Measurements from ENCODE around the gene TRIOBP.
A peak's percentile ranks its signal among the peaks of the same experiment; 100 is the strongest.

Gene TRIOBP

DNA sequence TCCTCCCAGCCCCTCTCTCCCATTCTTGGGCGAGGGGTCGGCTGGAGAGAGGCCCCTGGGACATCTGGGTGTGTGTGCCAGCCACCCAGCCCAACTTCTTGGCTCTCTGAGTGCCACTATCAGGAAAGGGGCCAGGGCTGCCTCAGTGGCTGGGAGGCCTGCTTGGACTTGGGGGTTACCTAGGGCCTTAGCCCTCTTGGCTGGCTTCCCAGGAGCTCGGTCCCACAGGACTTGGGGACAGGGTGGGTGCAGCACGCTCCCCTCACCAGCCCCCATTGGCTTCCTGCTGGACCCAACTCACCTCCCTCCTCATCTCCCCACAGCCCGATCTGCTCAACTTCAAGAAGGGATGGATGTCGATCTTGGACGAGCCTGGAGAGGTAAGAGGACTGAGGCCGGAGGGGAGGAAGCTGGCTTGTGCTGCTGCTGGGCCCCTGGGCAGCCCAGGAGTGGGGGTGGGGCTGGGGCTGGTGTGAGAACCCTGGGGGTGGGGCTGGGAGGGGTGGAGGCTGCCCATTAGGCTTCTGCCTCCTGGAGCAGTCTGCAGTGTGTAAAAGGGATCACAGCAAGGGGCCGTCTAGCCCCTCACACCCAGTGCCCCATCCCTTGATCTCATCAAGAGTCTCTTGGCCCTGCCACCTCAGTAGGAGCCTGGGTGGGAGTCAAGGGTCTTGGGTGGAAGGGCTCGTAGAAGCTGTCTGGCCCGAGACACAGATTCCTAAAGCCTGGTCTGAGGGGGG lies 54.8 kb downstream of the TRIOBP start:
- Mint-ChIP-seq H3K4me1 (peaks cover 46% of the 10 kb centered on the region), H3K4me3 (no peak overlapping the region)
- DNase-seq = no peak

GRCh38 chr22:37752189-37753087 lies 55.6 kb downstream of the TRIOBP start:
- no peak for DNase-seq
- H3K36me3 Mint-ChIP-seq (ENCODE audit: low read depth) = peaks cover 16% of the 10 kb centered on the region
- H3K4me3 Mint-ChIP-seq = no peak overlapping the region
- H3K27ac Mint-ChIP-seq = no peak overlapping the region
- H3K4me1 Mint-ChIP-seq = peaks cover 40% of the 10 kb centered on the region
- TF ChIP-seq, protein P1, sequence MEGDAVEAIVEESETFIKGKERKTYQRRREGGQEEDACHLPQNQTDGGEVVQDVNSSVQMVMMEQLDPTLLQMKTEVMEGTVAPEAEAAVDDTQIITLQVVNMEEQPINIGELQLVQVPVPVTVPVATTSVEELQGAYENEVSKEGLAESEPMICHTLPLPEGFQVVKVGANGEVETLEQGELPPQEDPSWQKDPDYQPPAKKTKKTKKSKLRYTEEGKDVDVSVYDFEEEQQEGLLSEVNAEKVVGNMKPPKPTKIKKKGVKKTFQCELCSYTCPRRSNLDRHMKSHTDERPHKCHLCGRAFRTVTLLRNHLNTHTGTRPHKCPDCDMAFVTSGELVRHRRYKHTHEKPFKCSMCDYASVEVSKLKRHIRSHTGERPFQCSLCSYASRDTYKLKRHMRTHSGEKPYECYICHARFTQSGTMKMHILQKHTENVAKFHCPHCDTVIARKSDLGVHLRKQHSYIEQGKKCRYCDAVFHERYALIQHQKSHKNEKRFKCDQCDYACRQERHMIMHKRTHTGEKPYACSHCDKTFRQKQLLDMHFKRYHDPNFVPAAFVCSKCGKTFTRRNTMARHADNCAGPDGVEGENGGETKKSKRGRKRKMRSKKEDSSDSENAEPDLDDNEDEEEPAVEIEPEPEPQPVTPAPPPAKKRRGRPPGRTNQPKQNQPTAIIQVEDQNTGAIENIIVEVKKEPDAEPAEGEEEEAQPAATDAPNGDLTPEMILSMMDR (IDR thresholded peaks at IDR 0.05) = no peak
- no peaks in the 10 kb centered on the region for H3K9me3 Mint-ChIP-seq
- no peaks in the 10 kb centered on the region for H3K27me3 Mint-ChIP-seq (ENCODE audit: low read depth, poor library complexity)

More for the DNA sequence above, 54.8 kb downstream of the TRIOBP start:
- TF ChIP-seq, protein P1 (IDR thresholded peaks at IDR 0.05) = no peak
- Mint-ChIP-seq H3K36me3 (ENCODE audit: low read depth) (peaks cover 11% of the 10 kb centered on the region), H3K27ac (no peak overlapping the region), H3K9me3 (no peaks in the 10 kb centered on the region), H3K27me3 (ENCODE audit: low read depth, poor library complexity) (no peaks in the 10 kb centered on the region)

DNA sequence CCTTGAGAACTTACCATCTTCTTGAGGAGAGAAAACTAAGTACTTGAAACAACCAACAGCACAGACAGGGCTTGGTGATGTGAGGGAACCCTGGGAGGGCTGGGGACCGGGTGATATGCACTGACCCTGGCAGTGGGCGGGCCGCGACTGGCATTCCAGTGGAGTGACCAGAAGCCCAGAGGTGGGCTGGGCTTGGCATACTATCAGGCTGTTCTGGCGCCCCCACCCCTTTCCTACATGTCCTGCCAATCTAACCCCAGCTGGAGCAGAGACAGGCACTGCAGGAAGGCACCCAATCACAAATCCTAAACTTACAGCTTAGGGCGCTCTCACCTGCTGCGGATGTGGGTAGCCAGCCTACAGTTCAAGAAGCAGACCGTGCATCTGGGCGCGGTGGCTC lies 56.9 kb downstream of the TRIOBP start:
- DNase-seq = no peak

DNA sequence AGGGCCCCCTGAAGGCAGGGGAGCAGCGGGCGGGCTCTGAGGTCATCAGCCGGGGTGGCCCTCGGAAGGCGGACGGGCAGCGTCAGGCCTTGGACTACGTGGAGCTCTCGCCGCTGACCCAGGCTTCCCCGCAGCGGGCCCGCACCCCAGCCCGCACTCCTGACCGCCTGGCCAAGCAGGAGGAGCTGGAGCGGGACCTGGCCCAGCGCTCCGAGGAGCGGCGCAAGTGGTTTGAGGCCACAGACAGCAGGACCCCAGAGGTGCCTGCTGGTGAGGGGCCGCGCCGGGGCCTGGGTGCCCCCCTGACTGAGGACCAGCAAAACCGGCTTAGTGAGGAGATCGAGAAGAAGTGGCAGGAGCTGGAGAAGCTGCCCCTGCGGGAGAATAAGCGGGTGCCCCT lies 60.8 kb downstream of the TRIOBP start:
- Mint-ChIP-seq H3K36me3 (ENCODE audit: low read depth) (peaks cover 43% of the 10 kb centered on the region), H3K4me3 (no peak overlapping the region), H3K27ac (no peak overlapping the region), H3K9me3 (no peaks in the 10 kb centered on the region), H3K4me1 (peaks cover 16% of the 10 kb centered on the region), H3K27me3 (ENCODE audit: low read depth, poor library complexity) (no peaks in the 10 kb centered on the region)
- TF ChIP-seq, protein P1 (IDR thresholded peaks at IDR 0.05) = no peak
- DNase-seq = no peak

More for the DNA sequence above, 56.9 kb downstream of the TRIOBP start:
- H3K27ac Mint-ChIP-seq = peak overlapping the region; percentile 65
- no peak overlapping the region for H3K4me3 Mint-ChIP-seq
- peaks cover 27% of the 10 kb centered on the region for H3K4me1 Mint-ChIP-seq
- TF ChIP-seq, protein P1 (IDR thresholded peaks at IDR 0.05) = no peak
- H3K27me3 Mint-ChIP-seq (ENCODE audit: low read depth, poor library complexity) = no peaks in the 10 kb centered on the region
- no peaks in the 10 kb centered on the region for H3K9me3 Mint-ChIP-seq
- H3K36me3 Mint-ChIP-seq (ENCODE audit: low read depth) = peaks cover 24% of the 10 kb centered on the region

DNA sequence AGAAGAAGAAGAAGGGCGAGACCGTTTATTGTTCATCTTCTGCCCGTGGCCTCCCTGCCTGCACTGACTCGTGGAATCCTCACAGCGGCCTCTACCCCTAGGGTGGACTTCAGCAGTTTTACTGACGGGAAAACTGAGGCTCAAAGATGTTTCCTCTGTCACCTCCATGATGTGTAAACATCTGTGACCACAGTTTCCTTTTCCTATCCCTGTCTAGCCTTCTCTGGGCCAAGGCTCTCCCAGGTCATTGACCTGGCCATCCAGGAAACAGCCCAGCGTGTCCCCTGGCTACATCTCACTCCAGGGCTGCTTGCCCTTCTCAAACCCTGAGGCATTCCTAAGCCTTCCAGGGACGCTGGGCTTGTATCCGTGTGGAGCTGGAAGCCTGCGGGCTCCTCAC lies 61.8 kb downstream of the TRIOBP start:
- TF ChIP-seq, protein P1 (IDR thresholded peaks at IDR 0.05) = no peak
- Mint-ChIP-seq H3K27ac (peak overlapping the region; percentile 88), H3K27me3 (ENCODE audit: low read depth, poor library complexity) (no peaks in the 10 kb centered on the region), H3K4me3 (no peak overlapping the region), H3K4me1 (peaks cover 16% of the 10 kb centered on the region), H3K9me3 (no peaks in the 10 kb centered on the region), H3K36me3 (ENCODE audit: low read depth) (peaks cover 41% of the 10 kb centered on the region)
- DNase-seq = no peak

Data from nephron progenitor cell (in vitro differentiated cells).